ENCODE measurements around the gene KDM2B.

Gene KDM2B

GRCh38 chr12:121538699-121539061, 42.1 kb downstream of the KDM2B start:
- TF ChIP-seq CTCF (IDR thresholded peaks at IDR 0.05) = no peak
- H3K4me3 ChIP-seq = no peak overlapping the region
- DNase-seq (ENCODE audit: low spot score) = no peak
- H3K27ac ChIP-seq = no peak overlapping the region

DNA sequence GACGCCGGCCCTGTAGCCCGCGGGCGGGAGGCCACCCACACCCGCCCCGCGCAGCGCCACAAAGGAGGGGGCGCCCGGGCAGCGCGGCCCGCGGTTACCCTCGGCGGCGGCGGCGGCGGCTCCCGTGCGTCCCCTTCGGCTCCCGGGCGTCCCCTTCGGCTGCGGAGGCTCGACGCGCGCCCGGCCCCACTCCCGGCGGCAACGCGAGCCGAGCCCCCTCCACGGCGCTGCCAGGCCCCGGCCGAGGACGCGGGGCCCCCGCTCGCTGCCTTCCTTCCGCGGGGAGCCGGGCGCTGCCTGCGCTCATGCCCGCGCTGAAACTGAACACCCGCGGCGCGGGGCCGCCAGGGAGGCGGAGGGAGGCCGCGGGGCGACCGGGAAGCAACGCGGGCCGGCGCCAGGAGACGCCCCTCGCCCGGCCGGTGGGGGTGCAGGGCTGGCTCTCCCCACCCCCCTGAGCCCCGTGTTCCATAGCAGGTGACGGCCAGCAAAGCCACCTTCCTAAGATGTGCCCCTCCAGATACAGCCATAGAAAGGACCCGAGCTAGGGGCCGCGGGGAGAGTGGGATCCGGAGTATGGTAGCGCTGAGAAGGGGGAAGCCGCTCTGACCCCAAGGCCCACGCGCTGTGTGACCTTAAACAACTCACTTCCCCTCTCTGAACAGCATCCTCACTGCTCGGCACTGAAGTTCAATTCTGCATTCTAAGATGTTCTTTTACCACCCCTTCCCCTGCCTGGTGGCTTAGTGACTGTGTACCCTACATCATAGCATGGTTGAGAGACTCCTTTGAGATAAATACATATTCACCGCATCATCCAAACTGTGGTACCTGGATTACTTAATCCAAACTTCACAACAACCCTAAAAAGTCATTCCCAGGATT, 42.8 kb downstream of the KDM2B start:
- no peak for DNase-seq (ENCODE audit: low spot score)
- no peak for TF ChIP-seq CTCF (IDR thresholded peaks at IDR 0.05)

GRCh38 chr12:121536899-121537813, 43.7 kb downstream of the KDM2B start:
- Histone ChIP-seq H3K4me3 (peak overlapping the region; percentile 84), H3K27ac (peak overlapping the region; percentile 63 to 88)
- no peak for TF ChIP-seq CTCF (IDR thresholded peaks at IDR 0.05)
- DNase-seq (ENCODE audit: low spot score) = peak; percentile 90

More for the DNA sequence above, 42.8 kb downstream of the KDM2B start:
- Histone ChIP-seq H3K4me3 (peak overlapping the region; percentile 84), H3K27ac (peak overlapping the region; percentile 63 to 88)

- Histone ChIP-seq H3K27ac (peak overlapping the region; percentile 63 to 88), H3K4me3 (peak overlapping the region; percentile 84)
- no peak for TF ChIP-seq CTCF (IDR thresholded peaks at IDR 0.05)
- peak; percentile 93 for DNase-seq (ENCODE audit: low spot score)
Observed at GRCh38 chr12:121536054-121536898, 44.5 kb downstream of the KDM2B start.

GRCh38 chr12:121535150-121536053, 45.4 kb downstream of the KDM2B start:
- TF ChIP-seq CTCF (IDR thresholded peaks at IDR 0.05) = no peak
- Histone ChIP-seq H3K4me3 (peak overlapping the region; percentile 84), H3K27ac (peak overlapping the region; percentile 63 to 88)
- no peak for DNase-seq (ENCODE audit: low spot score)
